T follicular helper cell (primary cell): ENCODE results near the gene CCR6.

Experiments
- DNase-seq: peaks from one replicate; pipeline ENCODE4 v3.0.0-alpha.2; 2020; ENCODE audit warnings: low read depth

Gene CCR6

GRCh38 chr6:167119670-167120582 lies 3.0 kb upstream of the CCR6 start:
- DNase-seq: peak; percentile 66

GRCh38 chr6:167120583-167120903 lies 2.4 kb upstream of the CCR6 start:
- DNase-seq: no peak

GRCh38 chr6:167121335-167121841 lies 1.5 kb upstream of the CCR6 start:
- no peak for DNase-seq

DNA sequence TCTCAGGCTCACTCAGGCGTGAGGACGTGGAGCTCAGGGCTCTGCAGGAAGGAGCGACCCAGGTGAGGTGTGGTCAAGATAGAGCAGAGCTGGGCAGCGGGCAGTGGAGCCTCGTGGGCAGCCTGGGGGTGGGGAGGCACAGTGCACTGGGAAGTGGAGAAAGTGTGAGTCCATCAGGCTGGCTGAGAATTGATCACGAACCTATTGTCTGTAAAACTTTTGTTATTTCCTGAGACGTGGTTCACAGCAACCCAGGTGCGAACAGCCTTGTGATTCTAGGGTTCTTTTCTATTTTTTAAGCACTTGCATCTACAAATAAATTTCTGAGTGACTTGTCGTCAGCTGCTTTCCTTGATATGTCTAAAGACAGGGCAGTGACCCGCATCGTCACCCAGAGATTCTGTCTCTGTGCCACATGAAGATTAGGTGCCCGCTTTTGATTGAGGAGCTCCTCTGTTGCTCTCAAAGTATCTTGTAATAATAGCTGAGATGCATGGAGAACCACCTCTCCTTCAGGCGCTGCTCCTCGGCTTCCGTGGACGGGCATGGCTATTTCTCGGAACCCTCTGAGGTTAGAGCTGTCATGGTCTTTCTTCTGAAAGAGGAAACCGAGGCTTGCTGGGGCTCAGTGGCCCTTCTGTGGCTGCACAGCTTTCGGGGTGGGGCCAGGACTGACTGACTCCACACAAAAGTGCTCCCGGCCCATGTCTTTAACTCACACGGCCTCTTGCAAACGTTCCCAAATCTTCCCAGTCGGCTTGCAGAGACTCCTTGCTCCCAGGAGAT lies 662 bp upstream of the CCR6 start:
- no peak for DNase-seq

DNA sequence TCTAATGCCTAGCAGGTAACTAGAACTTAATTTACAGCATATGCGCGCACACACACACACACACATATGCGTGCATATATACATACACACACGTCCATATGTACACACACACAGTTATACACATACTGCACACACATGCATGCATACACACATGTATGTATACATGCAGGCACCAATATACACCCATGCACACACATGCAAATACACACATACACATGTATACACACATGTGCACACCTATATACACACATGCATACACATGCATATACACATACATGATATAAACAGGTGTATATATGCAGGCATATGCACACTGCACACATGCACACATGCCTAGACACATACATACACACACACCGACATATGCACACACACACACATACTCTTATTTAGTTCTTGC lies 1.9 kb downstream of the CCR6 start:
- DNase-seq: no peak

GRCh38 chr6:167125410-167125809 lies 2.5 kb downstream of the CCR6 start:
- DNase-seq: no peak

DNA sequence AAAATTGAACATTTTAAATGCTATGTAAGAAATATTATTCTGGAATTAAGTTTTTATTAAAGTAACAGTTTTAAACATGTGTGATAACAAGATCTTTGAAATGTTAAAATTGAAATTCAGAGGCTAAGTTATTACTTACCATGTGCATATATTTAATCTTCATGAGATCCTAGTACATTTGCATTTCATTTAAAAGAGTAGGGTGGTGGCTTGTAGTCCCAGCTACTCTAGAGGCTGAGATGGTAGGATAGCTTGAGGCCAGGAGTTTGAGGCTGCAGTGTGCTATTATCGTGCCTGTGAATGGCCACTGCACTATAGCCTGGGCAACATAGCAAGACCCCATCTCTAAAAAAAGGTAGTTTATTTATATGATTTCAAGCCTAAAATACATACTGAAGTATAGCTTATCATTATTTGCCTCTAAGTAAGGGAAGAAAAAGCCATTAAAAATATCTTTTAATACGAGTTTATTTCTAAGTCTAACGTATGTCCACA lies 3.0 kb downstream of the CCR6 start:
- DNase-seq: no peak

DNA sequence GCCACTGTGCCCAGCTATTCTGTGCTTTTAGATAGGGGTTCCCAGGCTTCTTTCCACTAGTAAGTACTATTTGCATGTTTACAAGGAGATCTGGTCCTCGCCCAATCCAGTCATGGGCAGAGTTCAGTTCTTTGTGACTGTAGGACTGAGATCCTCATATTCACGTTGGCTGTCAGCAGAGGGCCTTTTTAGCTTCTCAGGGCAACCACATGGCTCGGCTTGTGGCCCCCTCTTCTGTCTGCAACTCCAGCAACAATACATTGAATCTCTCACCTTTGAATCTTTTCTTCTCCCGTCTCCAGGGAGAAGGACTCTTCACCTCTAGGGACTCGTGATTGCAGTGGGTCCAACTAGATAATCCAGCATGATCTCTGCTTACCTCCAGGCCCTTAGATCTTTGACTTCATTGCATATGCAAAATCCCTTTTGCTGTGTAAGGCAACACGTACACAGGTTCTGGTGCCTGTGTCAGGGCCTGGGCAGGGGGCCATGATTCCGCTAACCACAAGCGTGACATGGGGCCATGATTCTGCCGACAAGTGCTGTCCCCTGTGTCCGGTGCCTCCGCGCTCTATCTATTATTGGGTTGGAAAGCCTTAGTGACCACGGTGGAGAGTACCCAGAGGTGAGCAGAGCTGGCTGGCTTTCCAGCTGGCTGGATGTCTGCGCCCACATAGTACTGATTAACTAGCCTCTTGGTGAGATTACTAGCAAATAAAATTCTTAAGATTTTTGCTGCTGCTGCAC lies 5.1 kb downstream of the CCR6 start:
- no peak for DNase-seq

- DNase-seq: no peak
These were observed 6.3 kb downstream of the CCR6 start for GRCh38 chr6:167129159-167129558.

GRCh38 chr6:167129562-167129961 lies 6.7 kb downstream of the CCR6 start:
- no peak for DNase-seq

GRCh38 chr6:167130008-167130677 lies 7.2 kb downstream of the CCR6 start:
- no peak for DNase-seq

GRCh38 chr6:167130712-167131684 lies 8.1 kb downstream of the CCR6 start:
- no peak for DNase-seq

DNA sequence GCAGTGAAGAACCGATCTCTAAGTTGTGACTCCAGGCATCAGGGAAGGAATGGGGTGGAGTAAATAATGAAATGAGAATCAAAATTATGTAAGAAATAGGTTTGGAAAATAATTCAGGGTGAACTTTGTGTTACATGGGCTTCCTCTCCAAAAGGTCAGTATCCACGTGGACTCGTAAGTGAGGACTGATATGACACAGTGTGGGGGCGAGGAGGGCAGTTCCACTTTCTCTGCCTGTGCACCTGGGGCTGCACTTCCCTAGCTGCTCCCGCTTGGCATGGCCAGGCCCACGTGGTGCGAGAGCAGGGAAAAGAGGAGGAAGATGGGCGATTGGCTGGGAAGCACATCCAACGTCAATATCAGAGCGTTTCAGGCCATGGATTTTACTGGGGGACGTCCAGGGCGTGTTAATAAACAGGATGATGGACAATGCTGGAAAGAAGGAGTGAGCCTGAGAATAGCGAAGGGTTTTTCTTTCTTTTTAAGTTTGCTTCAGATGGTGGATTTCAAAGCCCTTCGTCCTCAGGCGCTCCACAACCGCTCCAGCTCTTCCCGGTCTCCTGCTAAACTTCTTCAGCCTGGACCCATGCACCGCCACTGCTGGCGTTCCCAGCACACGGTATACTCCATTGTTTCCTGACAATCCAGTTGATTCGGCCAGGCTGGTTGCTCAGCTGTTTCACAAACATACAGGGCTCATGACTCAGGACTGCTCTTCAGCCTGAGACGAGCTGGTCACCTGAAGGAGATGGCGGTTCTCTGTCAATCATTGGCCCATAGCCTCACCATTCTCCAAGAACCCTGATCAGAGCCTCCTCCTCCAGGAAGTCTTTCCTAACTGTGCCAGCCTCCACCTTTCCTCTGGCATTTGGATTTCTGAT lies 11.8 kb downstream of the CCR6 start:
- no peak for DNase-seq

GRCh38 chr6:167136376-167136775 lies 13.5 kb downstream of the CCR6 start:
- no peak for DNase-seq

- DNase-seq: no peak
These were observed 14.2 kb downstream of the CCR6 start for GRCh38 chr6:167137081-167137480.

DNA sequence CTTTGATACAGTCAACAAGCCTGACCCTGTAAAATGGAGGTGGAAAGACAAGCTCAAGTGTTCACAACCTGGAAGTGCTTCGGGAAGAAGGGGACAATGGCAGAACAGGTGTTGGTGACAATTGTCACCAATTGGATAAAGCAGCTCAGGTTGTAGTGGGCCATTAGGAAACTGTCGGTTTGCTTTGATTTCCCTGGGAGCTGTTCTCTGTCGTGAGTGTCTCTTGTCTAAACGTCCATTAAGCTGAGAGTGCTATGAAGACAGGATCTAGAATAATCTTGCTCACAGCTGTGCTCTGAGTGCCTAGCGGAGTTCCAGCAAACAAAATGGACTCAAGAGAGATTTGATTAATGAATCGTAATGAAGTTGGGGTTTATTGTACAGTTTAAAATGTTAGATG lies 15.0 kb downstream of the CCR6 start:
- DNase-seq: no peak

DNA sequence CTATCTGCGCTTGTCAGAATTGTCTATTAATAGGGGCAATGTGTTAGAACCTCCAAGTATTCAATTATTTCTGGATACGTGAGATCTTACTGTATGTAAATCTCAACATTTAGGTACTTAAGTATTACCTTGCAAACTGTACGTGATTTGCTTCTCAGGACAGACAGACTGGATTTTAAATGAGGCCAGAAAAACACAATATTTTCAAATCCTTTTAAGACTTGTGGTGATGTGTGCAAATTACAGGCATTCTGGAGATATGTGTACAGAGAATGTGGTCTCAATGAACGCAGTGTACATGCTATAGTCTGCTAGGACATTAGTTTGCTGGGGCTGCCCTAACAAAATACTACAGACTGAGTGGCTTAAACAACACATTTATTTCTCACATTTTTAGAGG lies 16.9 kb downstream of the CCR6 start:
- DNase-seq: no peak

DNA sequence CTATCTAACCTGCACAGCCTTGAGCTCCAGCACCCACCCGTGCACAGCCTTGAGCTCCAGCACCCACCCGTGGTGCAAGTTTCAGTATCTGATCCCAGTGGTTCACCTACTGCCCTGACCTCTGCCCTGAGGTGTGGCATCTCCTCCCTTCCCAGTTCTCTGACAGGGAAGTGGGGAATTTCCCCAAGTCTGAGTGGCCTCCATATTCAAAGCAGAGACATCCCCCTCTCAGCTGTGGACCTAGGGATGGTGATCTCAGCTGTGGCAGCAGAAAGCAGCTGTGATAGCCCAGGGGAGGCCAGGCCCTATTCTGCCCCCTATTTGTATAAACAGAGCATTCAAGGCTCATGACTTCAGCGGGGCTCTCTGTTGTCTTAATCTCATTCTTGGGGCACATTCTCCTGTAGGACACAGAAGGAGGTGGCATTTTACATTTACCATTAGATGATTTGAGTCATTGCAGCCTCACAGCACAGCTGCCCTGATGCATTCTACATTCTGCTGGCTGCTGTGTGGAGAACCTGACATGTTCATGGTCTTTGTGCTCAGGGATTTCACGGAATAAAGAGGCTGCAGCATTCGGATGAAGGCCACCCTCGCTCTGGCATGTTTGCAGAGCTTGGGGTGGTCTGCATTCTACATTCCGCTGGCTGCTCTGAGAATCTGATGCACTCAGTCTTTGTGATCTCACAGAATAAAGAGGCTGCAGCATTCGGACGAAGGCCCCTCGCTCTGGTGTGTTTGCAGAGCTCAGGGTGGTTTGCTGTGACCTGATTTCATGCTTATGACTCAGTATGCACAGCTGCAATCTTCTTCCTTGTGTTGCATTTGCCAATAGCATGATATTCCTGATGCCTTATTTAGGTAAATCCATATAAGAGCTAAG lies 17.9 kb downstream of the CCR6 start:
- no peak for DNase-seq
